A549 (cell line): ENCODE results near the gene MRPS35. TPM values are rescaled to one million over a fixed set of nuclear protein-coding genes. Genes with fewer than 3 reads are reported as not detected.

ENCODE experiments used
- ATAC-seq, 2 experiments: fragments of 200-7000 bp in 1 of 2; fragments of >200 bp in 1 of 2; cut with Nextera tagmentation in 1 of 2; cut with Tn5 transposase in 1 of 2; 3 replicates each; pipeline versions ENCODE4 v1.8.0 to v1.9.1; 2018 to 2020; ENCODE audit warnings: mild to moderate bottlenecking in 1 of 2, moderate library complexity in 1 of 2
- CTCF ChIA-PET: fragments of 300-600 bp; sonication (Branson Sonifier 250); formaldehyde crosslinking; extraction: SDS; loops from one replicate; lab custom pipeline; 2021; ENCODE audit warnings: antibody characterized with exemption, inconsistent platforms; lab: Yijun Ruan, JAX
- POLR2A ChIA-PET: fragments of 350-600 bp; formaldehyde crosslinking; extraction: SDS; loops from one replicate; lab custom pipeline; 2021; ENCODE audit warnings: antibody characterized with exemption, inconsistent platforms; lab: Yijun Ruan, JAX
- DNase-seq, 2 experiments: peaks; one replicate each; pipeline versions ENCODE4 v3.0.0 to v3.0.0-alpha.2; 2011 to 2016; ENCODE audit warnings: low read depth in 1 of 2, low spot score in 1 of 2
- FAIRE-seq: peaks from 2 replicates; lab custom pipeline; 2011; peaks lifted over from hg19 to GRCh38; lab: Jason Lieb, UNC
- H3K27ac ChIP-seq, 2 experiments: fragments of >200 bp; sonication (Bioruptor Twin); formaldehyde crosslinking; 3 replicates each; pipeline ENCODE4 v1.5.1; 2016 to 2017
- H3K4me1 ChIP-seq: fragments of >200 bp; sonication (Bioruptor Twin); formaldehyde crosslinking; 3 replicates; pipeline ENCODE4 v1.6.1; 2016
- H3K4me2 ChIP-seq: fragments of >200 bp; sonication (Bioruptor Twin); formaldehyde crosslinking; 3 replicates; pipeline ENCODE4 v1.6.1; 2016
- H3K4me3 ChIP-seq: fragments of >200 bp; sonication (Bioruptor Twin); formaldehyde crosslinking; 3 replicates; pipeline ENCODE4 v1.5.1; 2016
- H3K9me3 ChIP-seq: fragments of >200 bp; sonication (Bioruptor Twin); formaldehyde crosslinking; 3 replicates; pipeline ENCODE4 v1.6.1; 2016
- CBX2 ChIP-seq: fragments of 200-600 bp; sonication (generic); IDR thresholded peaks from 2 replicates; pipeline ENCODE4 v1.6.1; 2016; ENCODE audit warnings: low read depth, mild to moderate bottlenecking, borderline replicate concordance
- CBX8 ChIP-seq: fragments of 200-600 bp; sonication (generic); IDR thresholded peaks from 2 replicates; pipeline ENCODE4 v1.6.1; 2016
- CHD2 ChIP-seq: fragments of 150-350 bp; IDR thresholded peaks from 2 replicates; pipeline ENCODE4 v1.6.1; 2014; ENCODE audit warnings: low read length; ENCODE audit not compliant: partially characterized antibody
- FOSL2 ChIP-seq, 2 experiments: fragments of 450-650 bp in 1 of 2; fragments of >200 bp in 1 of 2; sonication (Bioruptor Twin) in 1 of 2; formaldehyde crosslinking; IDR thresholded peaks; 2 replicates each; pipeline versions ENCODE4 v1.5.0 to v1.6.1; 2016 to 2020; ENCODE audit warnings: mild to moderate bottlenecking in 1 of 2, moderate library complexity in 1 of 2
- HOXB13 ChIP-seq: fragments of 250-450 bp; sonication (Bioruptor Pico); IDR thresholded peaks from 2 replicates; pipeline ENCODE4 v1.5.0; 2020; ENCODE audit warnings: low read depth, mild to moderate bottlenecking, moderate library complexity
- JUNB ChIP-seq: fragments of >200 bp; sonication (Bioruptor Twin); formaldehyde crosslinking; IDR thresholded peaks from 2 replicates; pipeline ENCODE4 v1.6.1; 2016
- NPAS2 ChIP-seq: fragments of 250-450 bp; sonication (Bioruptor Pico); IDR thresholded peaks from 2 replicates; pipeline ENCODE4 v1.8.0; 2022; ENCODE audit warnings: mild to moderate bottlenecking, moderate library complexity, borderline replicate concordance
- PHF8 ChIP-seq: fragments of 200-600 bp; sonication (generic); IDR thresholded peaks from 2 replicates; pipeline ENCODE4 v1.6.1; 2016; ENCODE audit warnings: low read depth, mild to moderate bottlenecking, antibody characterized with exemption, moderate library complexity, borderline replicate concordance
- POLR2A ChIP-seq: IDR thresholded peaks from 2 replicates; pipeline ENCODE4 v1.6.1; 2012; ENCODE audit warnings: mild to moderate bottlenecking, low read length
- RARB ChIP-seq: fragments of 250-450 bp; sonication (Bioruptor Pico); IDR thresholded peaks from 2 replicates; pipeline ENCODE4 v1.8.0; 2021; ENCODE audit warnings: mild to moderate bottlenecking, moderate library complexity
- RFX5 ChIP-seq: fragments of 450-650 bp; IDR thresholded peaks from 2 replicates; pipeline ENCODE4 v1.7.1; 2014; ENCODE audit warnings: antibody characterized with exemption, mild to moderate bottlenecking, moderate library complexity
- RNF2 ChIP-seq: fragments of 200-600 bp; sonication (generic); IDR thresholded peaks from 2 replicates; pipeline ENCODE4 v1.6.1; 2016; ENCODE audit warnings: low read depth, mild to moderate bottlenecking, antibody characterized with exemption, moderate library complexity, borderline replicate concordance
- SREBF2 ChIP-seq: fragments of 450-650 bp; IDR thresholded peaks from 2 replicates; pipeline ENCODE4 v1.6.1; 2014; ENCODE audit warnings: mild to moderate bottlenecking, moderate library complexity
- TFCP2L1 ChIP-seq: fragments of 250-450 bp; sonication (Bioruptor Pico); IDR thresholded peaks from 2 replicates; pipeline ENCODE4 v1.5.0; 2021; ENCODE audit warnings: mild to moderate bottlenecking
- TP53 ChIP-seq: fragments of 250-450 bp; sonication (Bioruptor Pico); IDR thresholded peaks from 2 replicates; pipeline ENCODE4 v1.5.0; 2021; ENCODE audit warnings: mild to moderate bottlenecking, moderate library complexity
- ZC3H11A ChIP-seq: fragments of 450-650 bp; IDR thresholded peaks from 2 replicates; pipeline ENCODE4 v1.6.1; 2014; ENCODE audit warnings: antibody characterized with exemption, mild to moderate bottlenecking
- ZFP36 ChIP-seq: fragments of 450-650 bp; IDR thresholded peaks from 2 replicates; pipeline ENCODE4 v1.6.1; 2014; ENCODE audit warnings: borderline replicate concordance; ENCODE audit not compliant: partially characterized antibody
- WGBS: methylation state at CpG from one replicate; pipeline ENCODE4 v1.1.6; 2017; ENCODE audit errors: missing lambda C conversion rate; 5-methylcytosine and 5-hydroxymethylcytosine counted together
- polyA plus RNA-seq, 4 experiments: library from polyadenylated mRNA; depleted of rRNA in 3 of 4; stranded (reverse); fragments of >200 nt; fragmentation: RNase III in 1 of 4; extraction: RNeasy Plus Mini Kit Qiagen cat#74134 plus additional on column Dnase treatment in 1 of 4; gene quantifications; 2 replicates in 3 of 4; 3 replicates in 1 of 4; pipeline ENCODE4 v1.2.3, GENCODE V29; 2011 to 2017
- TF ChIP-seq, protein P1 (sequence below): IDR thresholded peaks from 2 replicates; pipeline ENCODE4 v1.6.1; 2012; ENCODE audit warnings: low read depth, borderline replicate concordance
- TF ChIP-seq, protein P2 (sequence below): fragments of >200 bp; sonication (Bioruptor Twin); formaldehyde crosslinking; IDR thresholded peaks from 3 replicates; pipeline ENCODE4 v1.5.1; 2016
- TF ChIP-seq, protein P3 (sequence below): fragments of 450-650 bp; IDR thresholded peaks from 2 replicates; pipeline ENCODE4 v1.6.1; 2014; ENCODE audit warnings: antibody characterized with exemption
- TF ChIP-seq, protein P4 (sequence below): fragments of 150-350 bp; IDR thresholded peaks from 2 replicates; pipeline ENCODE4 v1.6.1; 2014; ENCODE audit warnings: low read depth, mild to moderate bottlenecking, low read length

Gene MRPS35
- polyA plus RNA-seq, 2 of the 4 experiments (the other 2 are of a cell fraction), result 104 to 186 TPM

DNA sequence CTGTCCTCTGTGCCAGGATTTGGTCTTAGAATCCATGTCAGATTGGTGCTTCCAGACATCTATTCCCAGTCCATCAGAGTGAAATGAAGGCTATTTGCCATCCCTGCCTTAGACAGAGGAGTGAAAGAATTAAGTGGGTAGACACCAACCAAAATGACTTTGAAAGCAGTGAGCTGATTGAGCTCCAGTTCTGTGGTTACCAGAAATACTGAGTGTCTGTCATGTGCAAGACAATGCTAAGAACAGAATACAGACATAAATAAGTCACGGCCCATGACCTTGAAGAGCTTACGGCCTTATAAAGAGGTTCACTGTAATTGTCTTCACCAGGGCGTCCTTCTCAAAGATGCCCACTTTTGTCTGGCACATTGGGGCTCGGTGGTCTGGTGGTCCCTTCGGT lies 91.0 kb downstream of the MRPS35 start:
- no peak overlapping the region for H3K4me3 ChIP-seq
- ATAC-seq, result no peak
- TF ChIP-seq HOXB13 (CRISPR knock-in tag) (no peak), RFX5 (no peak), ZC3H11A (no peak), ZFP36 (no peak), TFCP2L1 (CRISPR knock-in tag) (no peak), PHF8 (no peak), CBX8 (no peak), SREBF2 (no peak), RNF2 (no peak), RARB (no peak), TP53 (CRISPR knock-in tag) (no peak), JUNB (no peak), POLR2A (no peak)
- TF ChIP-seq, protein P1, sequence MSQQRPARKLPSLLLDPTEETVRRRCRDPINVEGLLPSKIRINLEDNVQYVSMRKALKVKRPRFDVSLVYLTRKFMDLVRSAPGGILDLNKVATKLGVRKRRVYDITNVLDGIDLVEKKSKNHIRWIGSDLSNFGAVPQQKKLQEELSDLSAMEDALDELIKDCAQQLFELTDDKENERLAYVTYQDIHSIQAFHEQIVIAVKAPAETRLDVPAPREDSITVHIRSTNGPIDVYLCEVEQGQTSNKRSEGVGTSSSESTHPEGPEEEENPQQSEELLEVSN, result no peak
- TF ChIP-seq, protein P2, sequence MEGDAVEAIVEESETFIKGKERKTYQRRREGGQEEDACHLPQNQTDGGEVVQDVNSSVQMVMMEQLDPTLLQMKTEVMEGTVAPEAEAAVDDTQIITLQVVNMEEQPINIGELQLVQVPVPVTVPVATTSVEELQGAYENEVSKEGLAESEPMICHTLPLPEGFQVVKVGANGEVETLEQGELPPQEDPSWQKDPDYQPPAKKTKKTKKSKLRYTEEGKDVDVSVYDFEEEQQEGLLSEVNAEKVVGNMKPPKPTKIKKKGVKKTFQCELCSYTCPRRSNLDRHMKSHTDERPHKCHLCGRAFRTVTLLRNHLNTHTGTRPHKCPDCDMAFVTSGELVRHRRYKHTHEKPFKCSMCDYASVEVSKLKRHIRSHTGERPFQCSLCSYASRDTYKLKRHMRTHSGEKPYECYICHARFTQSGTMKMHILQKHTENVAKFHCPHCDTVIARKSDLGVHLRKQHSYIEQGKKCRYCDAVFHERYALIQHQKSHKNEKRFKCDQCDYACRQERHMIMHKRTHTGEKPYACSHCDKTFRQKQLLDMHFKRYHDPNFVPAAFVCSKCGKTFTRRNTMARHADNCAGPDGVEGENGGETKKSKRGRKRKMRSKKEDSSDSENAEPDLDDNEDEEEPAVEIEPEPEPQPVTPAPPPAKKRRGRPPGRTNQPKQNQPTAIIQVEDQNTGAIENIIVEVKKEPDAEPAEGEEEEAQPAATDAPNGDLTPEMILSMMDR, result no peak
- TF ChIP-seq, protein P3, sequence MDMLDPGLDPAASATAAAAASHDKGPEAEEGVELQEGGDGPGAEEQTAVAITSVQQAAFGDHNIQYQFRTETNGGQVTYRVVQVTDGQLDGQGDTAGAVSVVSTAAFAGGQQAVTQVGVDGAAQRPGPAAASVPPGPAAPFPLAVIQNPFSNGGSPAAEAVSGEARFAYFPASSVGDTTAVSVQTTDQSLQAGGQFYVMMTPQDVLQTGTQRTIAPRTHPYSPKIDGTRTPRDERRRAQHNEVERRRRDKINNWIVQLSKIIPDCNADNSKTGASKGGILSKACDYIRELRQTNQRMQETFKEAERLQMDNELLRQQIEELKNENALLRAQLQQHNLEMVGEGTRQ, result no peak
- TF ChIP-seq, all 56 proteins: peak for 0
- no peaks in the 10 kb centered on the region for H3K4me1 ChIP-seq
- CTCF ChIA-PET, result interaction anchor here (0.6 to 1.6 kb wide), 3 partner anchors 9 to 18 kb away, joined by 3 to 4 read pairs (median 3); no protein-coding TSS in a partner anchor
- no peaks in the 10 kb centered on the region for H3K9me3 ChIP-seq
- FAIRE-seq, result no peak
- H3K27ac ChIP-seq, result no peak overlapping the region
- DNase-seq, result no peak
- WGBS, result 91% methylated on average over 5 of the region's 5 CpGs
- H3K4me2 ChIP-seq, result no peak overlapping the region
- POLR2A ChIA-PET, result no interaction called here

DNA sequence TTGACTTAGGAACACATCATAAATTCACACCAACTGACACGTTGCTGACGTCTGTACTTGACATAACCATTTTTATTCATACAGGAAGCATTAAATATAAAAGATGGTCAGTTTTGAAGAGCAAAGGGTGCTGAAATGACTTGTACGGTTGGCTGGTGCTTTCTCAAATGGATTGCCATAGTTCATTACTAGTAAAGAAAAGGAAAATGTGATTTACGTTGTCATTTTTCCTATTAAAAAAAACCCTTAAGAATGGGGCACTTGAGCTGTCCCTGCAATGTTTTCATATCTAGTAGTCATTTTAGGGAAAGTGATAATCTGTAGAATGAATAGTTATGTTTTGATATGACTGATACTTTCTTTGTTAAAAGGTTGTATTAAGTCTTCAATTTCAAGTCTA lies 91.9 kb downstream of the MRPS35 start:
- Histone ChIP-seq H3K4me3 (no peak overlapping the region), H3K27ac (no peak overlapping the region), H3K9me3 (no peaks in the 10 kb centered on the region), H3K4me2 (no peak overlapping the region), H3K4me1 (no peaks in the 10 kb centered on the region)
- ATAC-seq, result no peak
- ChIA-PET CTCF (interaction anchor here (1.1 to 1.6 kb wide), 2 partner anchors 9 to 17 kb away, joined by 3 to 4 read pairs; no protein-coding TSS in a partner anchor), POLR2A (no interaction called here)
- 84% methylated on average over 4 of the region's 4 CpGs for WGBS
- FAIRE-seq, result no peak
- no peak for DNase-seq
- TF ChIP-seq TP53 (CRISPR knock-in tag) (no peak), CBX8 (no peak), CHD2 (no peak), NPAS2 (CRISPR knock-in tag) (no peak), SREBF2 (no peak), RFX5 (no peak), CBX2 (no peak)
- TF ChIP-seq, protein P4, sequence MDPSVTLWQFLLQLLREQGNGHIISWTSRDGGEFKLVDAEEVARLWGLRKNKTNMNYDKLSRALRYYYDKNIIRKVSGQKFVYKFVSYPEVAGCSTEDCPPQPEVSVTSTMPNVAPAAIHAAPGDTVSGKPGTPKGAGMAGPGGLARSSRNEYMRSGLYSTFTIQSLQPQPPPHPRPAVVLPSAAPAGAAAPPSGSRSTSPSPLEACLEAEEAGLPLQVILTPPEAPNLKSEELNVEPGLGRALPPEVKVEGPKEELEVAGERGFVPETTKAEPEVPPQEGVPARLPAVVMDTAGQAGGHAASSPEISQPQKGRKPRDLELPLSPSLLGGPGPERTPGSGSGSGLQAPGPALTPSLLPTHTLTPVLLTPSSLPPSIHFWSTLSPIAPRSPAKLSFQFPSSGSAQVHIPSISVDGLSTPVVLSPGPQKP, result no peak

DNA sequence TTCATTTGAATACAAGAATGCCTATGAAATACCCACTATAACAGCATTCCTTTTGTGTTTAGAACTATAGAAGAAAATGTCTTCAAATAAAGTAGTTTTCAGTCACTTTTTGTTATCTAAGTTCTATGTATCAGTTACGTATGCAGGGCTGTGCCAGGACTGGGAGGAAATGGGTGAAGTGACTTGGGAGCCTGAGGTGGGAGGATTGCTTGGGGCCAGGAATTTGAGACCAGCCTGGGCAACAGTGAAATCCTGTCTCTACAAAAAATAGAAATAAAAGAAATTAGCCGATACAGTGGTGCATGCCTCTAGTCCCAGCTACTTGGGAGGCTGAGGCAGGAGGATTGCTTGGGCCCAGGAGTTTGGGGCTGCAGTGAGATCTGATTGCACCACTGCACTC lies 92.3 kb downstream of the MRPS35 start:
- H3K4me1 ChIP-seq, result no peaks in the 10 kb centered on the region
- ATAC-seq (no peak), DNase-seq (no peak), FAIRE-seq (no peak)
- ChIA-PET POLR2A (no interaction called here), CTCF (interaction anchor here (1.1 kb wide), 1 partner anchor 17 kb away, joined by 3 read pairs; no protein-coding TSS in a partner anchor)
- H3K9me3 ChIP-seq, result no peaks in the 10 kb centered on the region
- no peak overlapping the region for H3K27ac ChIP-seq
- no peak overlapping the region for H3K4me3 ChIP-seq
- H3K4me2 ChIP-seq, result no peak overlapping the region
- WGBS, result 95% methylated on average over 2 of the region's 2 CpGs
- no peak for TF ChIP-seq FOSL2 (IDR thresholded peaks at IDR 0.05)
- TF ChIP-seq FOSL2 (CRISPR knock-in tag; IDR thresholded peaks at IDR 0.05), result no peak
